K562 (cell line): ENCODE data around the gene RERE. TPM values are rescaled to one million over a fixed set of nuclear protein-coding genes. Genes with fewer than 3 reads are reported as not detected.

Experiments
- ASH1L ChIP-seq: fragments of 450-650 bp; IDR thresholded peaks from 2 replicates; pipeline ENCODE4 v1.6.1; 2018; ENCODE audit warnings: borderline replicate concordance, mild to moderate bottlenecking, low read depth; ENCODE audit not compliant: partially characterized antibody
- BDP1 ChIP-seq: IDR thresholded peaks from 3 replicates; pipeline ENCODE4 v1.6.1; 2011; ENCODE audit not compliant: insufficient read length, insufficient read depth
- CAMTA2 ChIP-seq: fragments of 250-450 bp; sonication (Bioruptor Pico); conservative IDR thresholded peaks from 2 replicates; pipeline ENCODE4 v1.5.1; 2022
- EGR1 ChIP-seq: fragments of 450-650 bp; conservative IDR thresholded peaks from 2 replicates; pipeline ENCODE4 v1.6.1; 2017; ENCODE audit warnings: mild to moderate bottlenecking
- FOXJ2 ChIP-seq: fragments of 200-800 bp; sonication (Bioruptor generic); IDR thresholded peaks from 2 replicates; pipeline ENCODE4 v1.6.1; 2016; ENCODE audit warnings: missing genetic modification characterization, missing compliant biosample characterization
- GABPB1 ChIP-seq: sonication (generic); formaldehyde crosslinking; IDR thresholded peaks from 2 replicates; pipeline ENCODE4 v1.8.0; 2022; ENCODE audit warnings: mild to moderate bottlenecking, missing genetic modification reagents
- GATAD2A ChIP-seq: fragments of 450-650 bp; IDR thresholded peaks from 2 replicates; pipeline ENCODE4 v1.6.1; 2017
- JUNB ChIP-seq: fragments of 450-650 bp; formaldehyde crosslinking; conservative IDR thresholded peaks from 2 replicates; pipeline ENCODE4 v1.4.0; 2020; ENCODE audit warnings: mild to moderate bottlenecking
- KLF6 ChIP-seq: fragments of 250-450 bp; sonication (Bioruptor Pico); IDR thresholded peaks from 2 replicates; pipeline ENCODE4 v1.4.0; 2020; ENCODE audit warnings: mild to moderate bottlenecking, moderate library complexity, borderline replicate concordance
- MCM3 ChIP-seq: fragments of 450-650 bp; IDR thresholded peaks from 2 replicates; pipeline ENCODE4 v1.6.1; 2016
- MTF1 ChIP-seq: fragments of 250-450 bp; sonication (Bioruptor Pico); IDR thresholded peaks from 2 replicates; pipeline ENCODE4 v1.9.0; 2021; ENCODE audit warnings: moderate library complexity, mild to moderate bottlenecking, inconsistent platforms, borderline replicate concordance
- MYNN ChIP-seq, 2 experiments: sonication (generic); formaldehyde crosslinking in 1 of 2; IDR thresholded peaks; 2 replicates each; pipeline versions ENCODE4 v1.5.0 to v1.6.1; 2016 to 2020; ENCODE audit warnings: antibody characterized with exemption in 1 of 2, missing genetic modification reagents in 1 of 2
- NFIC ChIP-seq: fragments of 450-650 bp; IDR thresholded peaks from 2 replicates; pipeline ENCODE4 v1.6.1; 2017; ENCODE audit warnings: mild to moderate bottlenecking, inconsistent platforms
- NFYB ChIP-seq: IDR thresholded peaks from 2 replicates; pipeline ENCODE4 v1.6.1; 2011; ENCODE audit warnings: mild to moderate bottlenecking, moderate library complexity; ENCODE audit not compliant: insufficient read length; ENCODE audit errors: extremely low read depth
- RBBP5 ChIP-seq: fragments of 200-600 bp; sonication (generic); IDR thresholded peaks from 2 replicates; pipeline ENCODE4 v1.6.1; 2012; ENCODE audit warnings: borderline replicate concordance, mild to moderate bottlenecking, low read length, control low read depth, inconsistent platforms; ENCODE audit not compliant: insufficient read depth, poor library complexity, severe bottlenecking
- SIN3A ChIP-seq, 2 experiments: fragments of 150-350 bp in 1 of 2; IDR thresholded peaks; 2 replicates each; pipeline ENCODE4 v1.6.1; 2011 to 2016; ENCODE audit warnings: borderline replicate concordance in 2 of 2, low read depth in 2 of 2, low read length in 2 of 2, mild to moderate bottlenecking in 2 of 2, moderate library complexity in 2 of 2; ENCODE audit not compliant: control insufficient read depth in 1 of 2
- SIRT6 ChIP-seq: IDR thresholded peaks from one replicate; pipeline ENCODE4 v1.6.1; 2012; ENCODE audit warnings: low read depth, mild to moderate bottlenecking, control low read depth, inconsistent platforms, low read length, moderate library complexity
- ZNF232 ChIP-seq: sonication (generic); formaldehyde crosslinking; IDR thresholded peaks from 2 replicates; pipeline ENCODE4 v1.8.0; 2022; ENCODE audit warnings: mild to moderate bottlenecking, missing genetic modification reagents
- polyA plus RNA-seq, 8 experiments: library from polyadenylated mRNA; depleted of rRNA in 4 of 8; stranded (reverse) in 5 of 8; unstranded in 3 of 8; fragments of >200 nt; fragmentation: Nextera tagmentation in 2 of 8; fragmentation: Illumina TruSeq in 1 of 8; extraction: Ambion mirVana in 2 of 8; extraction: Trizol in 1 of 8; gene quantifications; 2 replicates each; pipeline versions ENCODE4 v1.2.1 to v1.2.3, GENCODE V29; 2011 to 2014; ENCODE audit warnings: inconsistent platforms in 1 of 8, missing spikeins in 1 of 8
- total RNA-seq, 7 experiments: library from RNA; depleted of rRNA in 6 of 7; stranded (reverse); fragments of >200 nt in 6 of 7; fragmentation: Illumina TruSeq in 2 of 7; extraction: Trizol in 2 of 7; gene quantifications; 2 replicates each; pipeline versions ENCODE4 v1.2.1 to v1.2.3, GENCODE V29; 2011 to 2021; ENCODE audit warnings: low replicate concordance in 1 of 7
- TF ChIP-seq, protein P1 (sequence below): fragments of 200-600 bp; sonication (generic); IDR thresholded peaks from one replicate; pipeline ENCODE4 v1.6.1; 2012; ENCODE audit warnings: mild to moderate bottlenecking, low read depth, low read length, inconsistent platforms

Gene RERE
- total and polyA plus RNA-seq, 9 of the 15 experiments (the other 6 are each of a cell fraction or from before 2014, with no cell fraction given): 3.0 to 51.5 (median 13.4) TPM

GRCh38 chr1:8541961-8542521, 275.4 kb downstream of the RERE start (continued):
- TF ChIP-seq, protein P1, sequence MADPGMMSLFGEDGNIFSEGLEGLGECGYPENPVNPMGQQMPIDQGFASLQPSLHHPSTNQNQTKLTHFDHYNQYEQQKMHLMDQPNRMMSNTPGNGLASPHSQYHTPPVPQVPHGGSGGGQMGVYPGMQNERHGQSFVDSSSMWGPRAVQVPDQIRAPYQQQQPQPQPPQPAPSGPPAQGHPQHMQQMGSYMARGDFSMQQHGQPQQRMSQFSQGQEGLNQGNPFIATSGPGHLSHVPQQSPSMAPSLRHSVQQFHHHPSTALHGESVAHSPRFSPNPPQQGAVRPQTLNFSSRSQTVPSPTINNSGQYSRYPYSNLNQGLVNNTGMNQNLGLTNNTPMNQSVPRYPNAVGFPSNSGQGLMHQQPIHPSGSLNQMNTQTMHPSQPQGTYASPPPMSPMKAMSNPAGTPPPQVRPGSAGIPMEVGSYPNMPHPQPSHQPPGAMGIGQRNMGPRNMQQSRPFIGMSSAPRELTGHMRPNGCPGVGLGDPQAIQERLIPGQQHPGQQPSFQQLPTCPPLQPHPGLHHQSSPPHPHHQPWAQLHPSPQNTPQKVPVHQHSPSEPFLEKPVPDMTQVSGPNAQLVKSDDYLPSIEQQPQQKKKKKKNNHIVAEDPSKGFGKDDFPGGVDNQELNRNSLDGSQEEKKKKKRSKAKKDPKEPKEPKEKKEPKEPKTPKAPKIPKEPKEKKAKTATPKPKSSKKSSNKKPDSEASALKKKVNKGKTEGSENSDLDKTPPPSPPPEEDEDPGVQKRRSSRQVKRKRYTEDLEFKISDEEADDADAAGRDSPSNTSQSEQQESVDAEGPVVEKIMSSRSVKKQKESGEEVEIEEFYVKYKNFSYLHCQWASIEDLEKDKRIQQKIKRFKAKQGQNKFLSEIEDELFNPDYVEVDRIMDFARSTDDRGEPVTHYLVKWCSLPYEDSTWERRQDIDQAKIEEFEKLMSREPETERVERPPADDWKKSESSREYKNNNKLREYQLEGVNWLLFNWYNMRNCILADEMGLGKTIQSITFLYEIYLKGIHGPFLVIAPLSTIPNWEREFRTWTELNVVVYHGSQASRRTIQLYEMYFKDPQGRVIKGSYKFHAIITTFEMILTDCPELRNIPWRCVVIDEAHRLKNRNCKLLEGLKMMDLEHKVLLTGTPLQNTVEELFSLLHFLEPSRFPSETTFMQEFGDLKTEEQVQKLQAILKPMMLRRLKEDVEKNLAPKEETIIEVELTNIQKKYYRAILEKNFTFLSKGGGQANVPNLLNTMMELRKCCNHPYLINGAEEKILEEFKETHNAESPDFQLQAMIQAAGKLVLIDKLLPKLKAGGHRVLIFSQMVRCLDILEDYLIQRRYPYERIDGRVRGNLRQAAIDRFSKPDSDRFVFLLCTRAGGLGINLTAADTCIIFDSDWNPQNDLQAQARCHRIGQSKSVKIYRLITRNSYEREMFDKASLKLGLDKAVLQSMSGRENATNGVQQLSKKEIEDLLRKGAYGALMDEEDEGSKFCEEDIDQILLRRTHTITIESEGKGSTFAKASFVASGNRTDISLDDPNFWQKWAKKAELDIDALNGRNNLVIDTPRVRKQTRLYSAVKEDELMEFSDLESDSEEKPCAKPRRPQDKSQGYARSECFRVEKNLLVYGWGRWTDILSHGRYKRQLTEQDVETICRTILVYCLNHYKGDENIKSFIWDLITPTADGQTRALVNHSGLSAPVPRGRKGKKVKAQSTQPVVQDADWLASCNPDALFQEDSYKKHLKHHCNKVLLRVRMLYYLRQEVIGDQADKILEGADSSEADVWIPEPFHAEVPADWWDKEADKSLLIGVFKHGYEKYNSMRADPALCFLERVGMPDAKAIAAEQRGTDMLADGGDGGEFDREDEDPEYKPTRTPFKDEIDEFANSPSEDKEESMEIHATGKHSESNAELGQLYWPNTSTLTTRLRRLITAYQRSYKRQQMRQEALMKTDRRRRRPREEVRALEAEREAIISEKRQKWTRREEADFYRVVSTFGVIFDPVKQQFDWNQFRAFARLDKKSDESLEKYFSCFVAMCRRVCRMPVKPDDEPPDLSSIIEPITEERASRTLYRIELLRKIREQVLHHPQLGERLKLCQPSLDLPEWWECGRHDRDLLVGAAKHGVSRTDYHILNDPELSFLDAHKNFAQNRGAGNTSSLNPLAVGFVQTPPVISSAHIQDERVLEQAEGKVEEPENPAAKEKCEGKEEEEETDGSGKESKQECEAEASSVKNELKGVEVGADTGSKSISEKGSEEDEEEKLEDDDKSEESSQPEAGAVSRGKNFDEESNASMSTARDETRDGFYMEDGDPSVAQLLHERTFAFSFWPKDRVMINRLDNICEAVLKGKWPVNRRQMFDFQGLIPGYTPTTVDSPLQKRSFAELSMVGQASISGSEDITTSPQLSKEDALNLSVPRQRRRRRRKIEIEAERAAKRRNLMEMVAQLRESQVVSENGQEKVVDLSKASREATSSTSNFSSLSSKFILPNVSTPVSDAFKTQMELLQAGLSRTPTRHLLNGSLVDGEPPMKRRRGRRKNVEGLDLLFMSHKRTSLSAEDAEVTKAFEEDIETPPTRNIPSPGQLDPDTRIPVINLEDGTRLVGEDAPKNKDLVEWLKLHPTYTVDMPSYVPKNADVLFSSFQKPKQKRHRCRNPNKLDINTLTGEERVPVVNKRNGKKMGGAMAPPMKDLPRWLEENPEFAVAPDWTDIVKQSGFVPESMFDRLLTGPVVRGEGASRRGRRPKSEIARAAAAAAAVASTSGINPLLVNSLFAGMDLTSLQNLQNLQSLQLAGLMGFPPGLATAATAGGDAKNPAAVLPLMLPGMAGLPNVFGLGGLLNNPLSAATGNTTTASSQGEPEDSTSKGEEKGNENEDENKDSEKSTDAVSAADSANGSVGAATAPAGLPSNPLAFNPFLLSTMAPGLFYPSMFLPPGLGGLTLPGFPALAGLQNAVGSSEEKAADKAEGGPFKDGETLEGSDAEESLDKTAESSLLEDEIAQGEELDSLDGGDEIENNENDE: no peak
- TF ChIP-seq SIN3A (IDR thresholded peaks at IDR 0.05; ENCODE audit: borderline replicate concordance in 2 of 2, control insufficient read depth in 1 of 2, low read depth in 2 of 2, low read length in 2 of 2) (no peak), SIRT6 (no peak), KLF6 (CRISPR knock-in tag) (0 out of 2 replicates have a peak, but pooled peaks have one; percentile 14), MTF1 (no peak), GABPB1 (CRISPR knock-in tag) (no peak), ASH1L (no peak), ZNF232 (CRISPR knock-in tag) (no peak), NFYB (no peak), BDP1 (no peak), CAMTA2 (no peak), RBBP5 (peak; percentile 56), NFIC (peak; percentile 77), EGR1 (peak; percentile 73), GATAD2A (0 out of 2 replicates have a peak, but pooled peaks have one; percentile 81), FOXJ2 (tag) (peak; percentile 87), MYNN (IDR thresholded peaks at IDR 0.05) (peak; percentile 58; the same call in 1 of the 2 replicates), MYNN (CRISPR knock-in tag; IDR thresholded peaks at IDR 0.05) (no peak), MCM3 (no peak), JUNB (CRISPR knock-in tag) (no peak)
